Measurements from ENCODE around the gene WDR18.

WDR18 gene

DNA sequence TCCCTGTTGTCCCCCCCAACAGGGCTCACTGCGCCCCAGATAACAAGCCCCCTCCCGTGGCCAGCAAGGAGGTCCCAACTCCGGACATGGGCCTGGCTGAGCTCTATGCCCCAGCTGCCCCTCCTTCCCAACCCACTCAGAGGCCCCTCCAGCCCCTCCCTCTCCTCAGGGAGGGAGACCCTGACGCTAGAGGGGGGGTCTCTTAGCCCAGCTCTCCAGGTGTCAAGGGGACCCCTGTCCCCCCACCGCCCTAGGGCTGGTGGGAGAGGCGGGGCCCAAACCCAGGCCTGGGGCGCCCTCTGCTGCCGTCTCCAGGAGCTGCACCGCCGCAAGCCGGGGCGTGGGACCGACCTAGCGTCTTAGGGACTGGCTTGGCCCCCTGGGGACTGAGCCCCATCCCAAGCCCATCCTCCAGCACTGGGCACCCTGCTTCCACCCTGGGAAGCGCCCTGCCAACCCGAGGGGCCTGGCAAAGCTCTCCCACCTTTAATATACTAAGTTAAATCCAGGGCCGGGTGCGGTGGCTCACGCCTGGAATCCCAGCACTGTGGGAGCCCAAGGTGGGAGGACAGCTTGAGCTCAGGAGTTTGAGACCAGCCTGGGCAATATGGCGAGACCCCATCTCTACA lies 17.5 kb downstream of the WDR18 start:
- peaks cover 78% of the 10 kb centered on the region for H3K27me3 ChIP-seq
- peaks cover 14 to 18% of the 10 kb centered on the region in 2 experiments for H3K4me1 ChIP-seq (ENCODE audit: control insufficient read depth in 1 of 2, insufficient read depth in 1 of 2, low read depth in 1 of 2, low read length in 1 of 2)
- no peaks in the 10 kb centered on the region for H3K9me3 ChIP-seq
- H3K4me3 ChIP-seq (ENCODE audit: low read depth in 1 of 2, low read length in 1 of 2) = peak overlapping the region in 1 of 2 experiments; percentile 28
- no peaks in the 10 kb centered on the region for H3K36me3 ChIP-seq
- TF ChIP-seq, protein P1, sequence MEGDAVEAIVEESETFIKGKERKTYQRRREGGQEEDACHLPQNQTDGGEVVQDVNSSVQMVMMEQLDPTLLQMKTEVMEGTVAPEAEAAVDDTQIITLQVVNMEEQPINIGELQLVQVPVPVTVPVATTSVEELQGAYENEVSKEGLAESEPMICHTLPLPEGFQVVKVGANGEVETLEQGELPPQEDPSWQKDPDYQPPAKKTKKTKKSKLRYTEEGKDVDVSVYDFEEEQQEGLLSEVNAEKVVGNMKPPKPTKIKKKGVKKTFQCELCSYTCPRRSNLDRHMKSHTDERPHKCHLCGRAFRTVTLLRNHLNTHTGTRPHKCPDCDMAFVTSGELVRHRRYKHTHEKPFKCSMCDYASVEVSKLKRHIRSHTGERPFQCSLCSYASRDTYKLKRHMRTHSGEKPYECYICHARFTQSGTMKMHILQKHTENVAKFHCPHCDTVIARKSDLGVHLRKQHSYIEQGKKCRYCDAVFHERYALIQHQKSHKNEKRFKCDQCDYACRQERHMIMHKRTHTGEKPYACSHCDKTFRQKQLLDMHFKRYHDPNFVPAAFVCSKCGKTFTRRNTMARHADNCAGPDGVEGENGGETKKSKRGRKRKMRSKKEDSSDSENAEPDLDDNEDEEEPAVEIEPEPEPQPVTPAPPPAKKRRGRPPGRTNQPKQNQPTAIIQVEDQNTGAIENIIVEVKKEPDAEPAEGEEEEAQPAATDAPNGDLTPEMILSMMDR (IDR thresholded peaks at IDR 0.05) = peak; percentile 98
- H3K27ac ChIP-seq = no peak overlapping the region

DNA sequence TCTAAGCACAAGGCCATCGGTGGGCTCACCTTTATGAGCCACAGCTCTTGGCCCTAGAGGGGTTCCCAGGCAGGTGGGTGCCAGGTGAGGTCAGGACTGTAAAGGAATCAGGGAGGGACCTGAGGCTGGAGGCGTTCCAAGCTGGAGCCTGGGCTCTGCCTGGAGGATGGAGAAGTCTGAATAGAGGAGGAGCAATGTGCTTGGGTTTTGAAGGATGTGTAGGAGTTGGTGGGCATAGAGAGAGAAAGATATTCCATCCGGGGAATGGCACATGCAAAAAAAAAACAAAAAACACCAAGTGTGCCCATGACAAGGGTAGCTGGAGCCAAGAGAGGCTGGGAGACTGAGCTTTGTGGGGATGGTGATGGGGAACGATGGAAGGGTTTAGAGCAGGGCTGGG lies 18.5 kb downstream of the WDR18 start:
- H3K27ac ChIP-seq = no peak overlapping the region
- H3K27me3 ChIP-seq = peaks cover 69% of the 10 kb centered on the region
- H3K9me3 ChIP-seq = no peaks in the 10 kb centered on the region
- H3K36me3 ChIP-seq = no peaks in the 10 kb centered on the region
- TF ChIP-seq, protein P1 (IDR thresholded peaks at IDR 0.05) = no peak
- peaks cover 14 to 18% of the 10 kb centered on the region in 2 experiments for H3K4me1 ChIP-seq (ENCODE audit: control insufficient read depth in 1 of 2, insufficient read depth in 1 of 2, low read depth in 1 of 2, low read length in 1 of 2)
- H3K4me3 ChIP-seq (ENCODE audit: low read depth in 1 of 2, low read length in 1 of 2) = no peak overlapping the region

DNA sequence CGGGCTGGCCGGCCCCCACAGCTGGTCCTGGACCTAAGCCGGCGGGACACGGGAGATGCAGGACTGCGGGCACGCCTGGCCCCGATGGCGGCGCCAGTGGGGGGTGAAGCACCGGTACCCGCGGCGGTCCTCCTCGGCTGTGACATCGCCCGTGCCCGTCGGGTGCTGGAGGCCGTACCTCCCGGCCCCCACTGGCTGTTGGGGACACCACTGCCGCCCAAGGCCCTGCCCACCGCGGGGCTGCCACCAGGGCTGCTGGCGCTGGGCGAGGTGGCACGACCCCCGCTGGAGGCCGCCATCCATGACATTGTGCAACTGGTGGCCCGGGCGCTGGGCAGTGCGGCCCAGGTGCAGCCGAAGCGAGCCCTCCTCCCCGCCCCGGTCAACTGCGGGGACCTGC lies 19.1 kb downstream of the WDR18 start:
- Histone ChIP-seq H3K36me3 (no peaks in the 10 kb centered on the region), H3K27me3 (peaks cover 62% of the 10 kb centered on the region), H3K9me3 (no peaks in the 10 kb centered on the region), H3K27ac (no peak overlapping the region), H3K4me3 (ENCODE audit: low read depth in 1 of 2, low read length in 1 of 2) (no peak overlapping the region), H3K4me1 (ENCODE audit: control insufficient read depth in 1 of 2, insufficient read depth in 1 of 2, low read depth in 1 of 2, low read length in 1 of 2) (peaks cover 14 to 18% of the 10 kb centered on the region in 2 experiments)
- TF ChIP-seq, protein P1 (IDR thresholded peaks at IDR 0.05) = no peak

DNA sequence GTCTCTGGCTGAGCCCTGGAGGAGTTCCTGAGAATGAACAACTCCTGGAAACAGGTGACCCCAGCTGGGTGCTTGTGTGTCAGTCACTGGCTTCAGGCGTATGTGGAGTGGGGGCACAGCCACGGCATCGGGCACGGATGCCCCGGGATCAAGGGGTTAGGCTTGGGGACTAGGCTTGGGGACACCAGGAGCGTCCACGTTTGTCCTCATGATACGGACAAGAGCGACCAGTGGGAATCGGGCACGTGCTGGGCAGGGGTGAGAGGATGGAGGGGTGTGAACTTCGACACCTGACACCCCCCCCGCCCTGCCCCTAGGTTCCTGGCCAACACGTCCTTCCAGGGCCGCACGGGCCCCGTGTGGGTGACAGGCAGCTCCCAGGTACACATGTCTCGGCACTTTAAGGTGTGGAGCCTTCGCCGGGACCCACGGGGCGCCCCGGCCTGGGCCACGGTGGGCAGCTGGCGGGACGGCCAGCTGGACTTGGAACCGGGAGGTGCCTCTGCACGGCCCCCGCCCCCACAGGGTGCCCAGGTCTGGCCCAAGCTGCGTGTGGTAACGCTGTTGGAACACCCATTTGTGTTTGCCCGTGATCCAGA lies 20.2 kb downstream of the WDR18 start:
- no peak overlapping the region for H3K27ac ChIP-seq
- no peak overlapping the region for H3K4me3 ChIP-seq (ENCODE audit: low read depth in 1 of 2, low read length in 1 of 2)
- TF ChIP-seq, protein P1 (IDR thresholded peaks at IDR 0.05) = no peak
- peaks cover 14 to 18% of the 10 kb centered on the region in 2 experiments for H3K4me1 ChIP-seq (ENCODE audit: control insufficient read depth in 1 of 2, insufficient read depth in 1 of 2, low read depth in 1 of 2, low read length in 1 of 2)
- no peaks in the 10 kb centered on the region for H3K9me3 ChIP-seq
- H3K36me3 ChIP-seq = peaks cover 9% of the 10 kb centered on the region
- H3K27me3 ChIP-seq = peaks cover 52% of the 10 kb centered on the region

DNA sequence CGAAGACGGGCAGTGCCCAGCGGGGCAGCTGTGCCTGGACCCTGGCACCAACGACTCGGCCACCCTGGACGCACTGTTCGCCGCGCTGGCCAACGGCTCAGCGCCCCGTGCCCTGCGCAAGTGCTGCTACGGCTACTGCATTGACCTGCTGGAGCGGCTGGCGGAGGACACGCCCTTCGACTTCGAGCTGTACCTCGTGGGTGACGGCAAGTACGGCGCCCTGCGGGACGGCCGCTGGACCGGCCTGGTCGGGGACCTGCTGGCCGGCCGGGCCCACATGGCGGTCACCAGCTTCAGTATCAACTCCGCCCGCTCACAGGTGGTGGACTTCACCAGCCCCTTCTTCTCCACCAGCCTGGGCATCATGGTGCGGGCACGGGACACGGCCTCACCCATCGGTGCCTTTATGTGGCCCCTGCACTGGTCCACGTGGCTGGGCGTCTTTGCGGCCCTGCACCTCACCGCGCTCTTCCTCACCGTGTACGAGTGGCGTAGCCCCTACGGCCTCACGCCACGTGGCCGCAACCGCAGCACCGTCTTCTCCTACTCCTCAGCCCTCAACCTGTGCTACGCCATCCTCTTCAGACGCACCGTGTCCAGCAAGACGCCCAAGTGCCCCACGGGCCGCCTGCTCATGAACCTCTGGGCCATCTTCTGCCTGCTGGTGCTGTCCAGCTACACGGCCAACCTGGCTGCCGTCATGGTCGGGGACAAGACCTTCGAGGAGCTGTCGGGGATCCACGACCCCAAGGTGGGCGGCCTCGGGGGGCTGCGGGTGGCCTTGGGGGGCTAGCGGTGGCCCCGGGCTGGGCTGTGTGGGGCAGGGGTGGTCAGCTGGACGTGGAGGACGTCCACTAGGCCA lies 20.9 kb downstream of the WDR18 start:
- Histone ChIP-seq H3K4me1 (ENCODE audit: control insufficient read depth in 1 of 2, insufficient read depth in 1 of 2, low read depth in 1 of 2, low read length in 1 of 2) (peaks cover 14 to 16% of the 10 kb centered on the region in 2 experiments), H3K27ac (no peak overlapping the region), H3K9me3 (no peaks in the 10 kb centered on the region), H3K36me3 (peaks cover 17% of the 10 kb centered on the region), H3K27me3 (peaks cover 45% of the 10 kb centered on the region), H3K4me3 (ENCODE audit: low read depth in 1 of 2, low read length in 1 of 2) (no peak overlapping the region)
- TF ChIP-seq, protein P1 (IDR thresholded peaks at IDR 0.05) = no peak

Data from neutrophil (primary cell).